GM12878 (cell line): ENCODE results near the gene SCN5A. TPM values are rescaled to one million over a fixed set of nuclear protein-coding genes. Genes with fewer than 3 reads are reported as not detected.

Source experiments
- ATAC-seq: fragments of 200-7000 bp; cut with Tn5 transposase; 3 replicates; pipeline ENCODE4 v1.9.1; 2020; ENCODE audit warnings: mild to moderate bottlenecking, moderate library complexity
- BruUV-seq: library from RNA; stranded (reverse); fragments of 400-500 nt; replicated peaks from 2 replicates; lab custom pipeline; 2021; lab: Mats Ljungman, UMichigan
- CTCF ChIA-PET: fragments of 300-600 bp; sonication (Branson Sonifier 250); formaldehyde crosslinking; extraction: SDS; loops from one replicate; lab custom pipeline; 2021; ENCODE audit warnings: inconsistent platforms; lab: Yijun Ruan, JAX
- POLR2A ChIA-PET: fragments of 350-600 bp; formaldehyde crosslinking; extraction: SDS; loops from one replicate; lab custom pipeline; 2021; ENCODE audit warnings: inconsistent platforms; lab: Charles Lee
- RAD21 ChIA-PET: fragments of 300-600 bp; sonication (Branson Sonifier 250); formaldehyde crosslinking; loops from one replicate; lab custom pipeline; 2023; ENCODE audit warnings: antibody characterized with exemption; ENCODE audit not compliant: unreplicated experiment; lab: Charles Lee
- SMC1A ChIA-PET: fragments of 300-600 bp; sonication (Branson Sonifier 250); formaldehyde crosslinking; loops from one replicate; lab custom pipeline; 2023; ENCODE audit not compliant: unreplicated experiment, uncharacterized antibody; lab: Charles Lee
- DNase-seq: peaks from one replicate; pipeline ENCODE4 v3.0.0-alpha.2; 2011; ENCODE audit warnings: low read depth, low spot score
- FAIRE-seq: peaks from 3 replicates; lab custom pipeline; 2011; peaks lifted over from hg19 to GRCh38; lab: Jason Lieb, UNC
- H2AFZ ChIP-seq: 2 replicates; pipeline ENCODE4 v1.6.0; 2011; ENCODE audit warnings: low read depth, low read length, control low read depth; ENCODE audit not compliant: control insufficient read depth
- H3K27ac ChIP-seq: 2 replicates; pipeline ENCODE4 v1.5.1; 2011; ENCODE audit warnings: control low read depth; ENCODE audit not compliant: control insufficient read depth, insufficient read depth
- H3K27me3 ChIP-seq, 2 experiments: replicated peaks in 1 of 2; 2 replicates each; pipeline versions ENCODE4 v1.6.0 to v1.6.1; 2011; ENCODE audit warnings: low read length in 1 of 2; ENCODE audit not compliant: control insufficient read depth in 2 of 2, insufficient read depth in 2 of 2
- H3K36me3 ChIP-seq, 2 experiments: 2 replicates each; pipeline ENCODE4 v1.5.1; 2011; ENCODE audit warnings: low read length in 1 of 2; ENCODE audit not compliant: control insufficient read depth in 2 of 2, insufficient read depth in 2 of 2
- H3K4me1 ChIP-seq: 2 replicates; pipeline ENCODE4 v1.6.1; 2011; ENCODE audit warnings: mild to moderate bottlenecking, low read length, moderate library complexity, mixed read lengths; ENCODE audit not compliant: control insufficient read depth, insufficient read depth
- H3K4me2 ChIP-seq: 2 replicates; pipeline ENCODE4 v1.6.0; 2011; ENCODE audit warnings: control low read depth; ENCODE audit not compliant: control insufficient read depth, insufficient read depth
- H3K4me3 ChIP-seq: fragments of 200-600 bp; sonication (generic); 2 replicates; pipeline ENCODE4 v1.5.1; 2016
- H3K79me2 ChIP-seq: 2 replicates; pipeline ENCODE4 v1.6.0; 2011; ENCODE audit warnings: low read length; ENCODE audit not compliant: control insufficient read depth, insufficient read depth
- H3K9ac ChIP-seq: 2 replicates; pipeline ENCODE4 v1.8.0; 2011; ENCODE audit warnings: low read length, control low read depth, mixed read lengths; ENCODE audit not compliant: control insufficient read depth, insufficient read depth
- H3K9me3 ChIP-seq: replicated peaks from 3 replicates; pipeline ENCODE4 v1.5.1; 2011; ENCODE audit warnings: mild to moderate bottlenecking, low read length; ENCODE audit not compliant: control insufficient read depth, insufficient read depth
- H4K20me1 ChIP-seq: 2 replicates; pipeline ENCODE4 v1.6.0; 2011; ENCODE audit not compliant: control insufficient read depth, insufficient read depth
- CEBPZ ChIP-seq: fragments of 150-350 bp; IDR thresholded peaks from 2 replicates; pipeline ENCODE4 v1.6.1; 2016; ENCODE audit warnings: low read depth, low read length
- JUND ChIP-seq: IDR thresholded peaks from 2 replicates; pipeline ENCODE4 v1.6.1; 2012; ENCODE audit warnings: low read depth, mild to moderate bottlenecking, low read length, improper control_type of control experiment, moderate library complexity
- MAX ChIP-seq: IDR thresholded peaks from 2 replicates; pipeline ENCODE4 v1.6.1; 2012; ENCODE audit warnings: low read depth, low read length, improper control_type of control experiment
- MTA3 ChIP-seq: IDR thresholded peaks from 2 replicates; pipeline ENCODE4 v1.6.1; 2012; ENCODE audit warnings: low read length, inconsistent platforms, borderline replicate concordance
- TARDBP ChIP-seq: IDR thresholded peaks from 2 replicates; pipeline ENCODE4 v1.6.1; 2016; ENCODE audit warnings: borderline replicate concordance
- WGBS: methylation state at CpG from one replicate; pipeline ENCODE4 v1.1.6; 2016; ENCODE audit warnings: low lambda C conversion rate; ENCODE audit not compliant: insufficient replicate concordance, insufficient coverage; ENCODE audit errors: missing lambda C conversion rate; 5-methylcytosine and 5-hydroxymethylcytosine counted together
- in situ Hi-C: fragments of 300-500 bp; cut with MboI; formaldehyde crosslinking; loops from 9 replicates; pipeline ENCODE4 v1.14.3; 2018; ENCODE audit warnings: mixed read lengths
- intact Hi-C: fragments of 100-400 bp; cut with micrococcal nuclease; formaldehyde crosslinking; loops from one replicate; pipeline ENCODE4 v1.14.2; 2022; ENCODE audit not compliant: unreplicated experiment
- polyA plus RNA-seq, 11 experiments: library from polyadenylated mRNA; depleted of rRNA in 4 of 11; unstranded in 6 of 11; stranded (reverse) in 5 of 11; fragments of >200 nt; fragmentation: Nextera tagmentation in 4 of 11; fragmentation: Illumina TruSeq in 1 of 11; extraction: Ambion mirVana in 4 of 11; extraction: Trizol in 1 of 11; gene quantifications; 1 replicate in 1 of 11; 2 replicates in 10 of 11; pipeline versions ENCODE4 v1.2.1 to v1.2.3, GENCODE V29; 2011 to 2016; ENCODE audit warnings: inconsistent platforms in 2 of 11, missing spikeins in 2 of 11, low read depth in 1 of 11
- total RNA-seq, 4 experiments: library from RNA; depleted of rRNA in 3 of 4; stranded (reverse); fragments of >200 nt in 3 of 4; fragmentation: Illumina TruSeq in 1 of 4; extraction: Trizol in 1 of 4; gene quantifications; 2 replicates each; pipeline versions ENCODE4 v1.2.1 to v1.2.3, GENCODE V29; 2013 to 2021
- TF ChIP-seq, protein P1 (sequence below): fragments of 450-650 bp; IDR thresholded peaks from 2 replicates; pipeline ENCODE4 v1.6.1; 2016; ENCODE audit warnings: mild to moderate bottlenecking
- TF ChIP-seq, protein P2 (sequence below): fragments of 450-650 bp; IDR thresholded peaks from 2 replicates; pipeline ENCODE4 v1.6.1; 2018; ENCODE audit warnings: borderline replicate concordance, mild to moderate bottlenecking; ENCODE audit not compliant: partially characterized antibody

The SCN5A gene
- total and polyA plus RNA-seq, 10 of the 15 experiments (the other 5 are each of a cell fraction or from before 2014, with no cell fraction given) = not detected

DNA sequence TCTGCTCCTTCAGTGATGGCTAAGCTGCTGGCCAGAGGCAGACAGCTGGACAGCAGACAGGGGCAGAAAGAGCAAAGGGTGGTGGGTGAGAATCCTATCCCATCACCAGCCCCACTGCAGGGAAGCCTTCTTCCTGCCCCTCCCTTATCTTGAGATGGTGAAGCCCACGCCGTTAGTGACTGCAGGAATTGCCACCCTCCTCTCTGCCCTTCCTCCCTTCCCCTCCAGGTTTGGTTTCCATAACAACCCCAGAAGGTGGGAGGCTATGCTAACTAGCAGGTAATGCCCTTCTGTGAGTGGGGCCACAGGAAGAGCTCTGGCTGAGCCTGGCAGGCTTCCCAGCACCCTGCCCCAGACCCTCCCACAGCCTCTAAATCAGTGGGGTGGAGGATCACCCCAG lies 32.8 kb downstream of the SCN5A start:
- ChIA-PET RAD21 (no interaction called here), POLR2A (no interaction called here), SMC1A (interaction anchor here (0.8 kb wide), 1 partner anchor 120 kb away, joined by 3 read pairs; no protein-coding TSS in a partner anchor), CTCF (interaction anchor here (1.3 kb wide), 1 partner anchor 95 kb away, joined by 4 read pairs; no protein-coding TSS in a partner anchor)
- in situ Hi-C loops = no loop called here
- Histone ChIP-seq H3K4me1 (no peaks in the 10 kb centered on the region), H3K4me2 (no peak overlapping the region), H3K9ac (no peak overlapping the region), H3K79me2 (no peaks in the 10 kb centered on the region), H3K36me3 (no peaks in the 10 kb centered on the region), H3K4me3 (no peak overlapping the region), H3K9me3 (no peaks in the 10 kb centered on the region), H4K20me1 (no peaks in the 10 kb centered on the region), H3K27me3 (peaks cover 0 to 1% of the 10 kb centered on the region in 2 experiments; a peak in 2 of 4 replicates), H2AFZ (no peak overlapping the region), H3K27ac (no peak overlapping the region)
- WGBS = 0% methylated on average over 2 of the region's 2 CpGs
- DNase-seq (no peak), ATAC-seq (no peak), FAIRE-seq (no peak)
- BruUV-seq = no TSS peak
- no peak for TF ChIP-seq TARDBP
- no peak for TF ChIP-seq MTA3
- TF ChIP-seq, protein P1, sequence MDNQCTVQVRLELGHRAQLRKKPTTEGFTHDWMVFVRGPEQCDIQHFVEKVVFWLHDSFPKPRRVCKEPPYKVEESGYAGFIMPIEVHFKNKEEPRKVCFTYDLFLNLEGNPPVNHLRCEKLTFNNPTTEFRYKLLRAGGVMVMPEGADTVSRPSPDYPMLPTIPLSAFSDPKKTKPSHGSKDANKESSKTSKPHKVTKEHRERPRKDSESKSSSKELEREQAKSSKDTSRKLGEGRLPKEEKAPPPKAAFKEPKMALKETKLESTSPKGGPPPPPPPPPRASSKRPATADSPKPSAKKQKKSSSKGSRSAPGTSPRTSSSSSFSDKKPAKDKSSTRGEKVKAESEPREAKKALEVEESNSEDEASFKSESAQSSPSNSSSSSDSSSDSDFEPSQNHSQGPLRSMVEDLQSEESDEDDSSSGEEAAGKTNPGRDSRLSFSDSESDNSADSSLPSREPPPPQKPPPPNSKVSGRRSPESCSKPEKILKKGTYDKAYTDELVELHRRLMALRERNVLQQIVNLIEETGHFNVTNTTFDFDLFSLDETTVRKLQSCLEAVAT = no peak
- TF ChIP-seq JUND = no peak
- no peak for TF ChIP-seq MAX
- intact Hi-C loops = no loop called here

DNA sequence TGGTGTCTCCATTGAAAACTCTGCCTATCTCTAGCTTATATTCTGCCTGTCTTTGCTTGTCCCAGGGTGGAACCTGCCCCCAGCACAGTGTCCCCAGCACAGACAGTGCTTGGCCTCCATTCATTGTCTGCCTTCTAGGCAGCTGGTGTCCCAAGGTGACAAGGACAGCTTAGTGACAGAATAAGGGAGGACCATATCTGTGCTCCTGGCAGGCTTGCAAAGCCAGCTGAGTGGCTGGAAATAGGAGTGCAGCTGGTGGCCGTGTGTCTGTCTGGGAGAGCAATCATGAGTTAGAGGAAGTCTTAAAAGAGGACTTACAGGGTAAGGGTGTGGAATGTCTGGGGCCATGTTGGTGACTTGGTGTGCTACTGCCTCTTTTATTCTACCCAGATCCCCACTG lies 33.4 kb downstream of the SCN5A start:
- BruUV-seq = no TSS peak
- no peak overlapping the region for H3K4me2 ChIP-seq
- DNase-seq (no peak), FAIRE-seq (no peak), ATAC-seq (no peak)
- no peak overlapping the region for H3K4me3 ChIP-seq
- H4K20me1 ChIP-seq = no peaks in the 10 kb centered on the region
- ChIA-PET POLR2A (no interaction called here), CTCF (interaction anchor here (1.3 kb wide), 1 partner anchor 94 kb away, joined by 4 read pairs; no protein-coding TSS in a partner anchor), RAD21 (no interaction called here), SMC1A (interaction anchor here (0.8 to 1.0 kb wide), 2 partner anchors 10 to 119 kb away, joined by 3 to 4 read pairs; no protein-coding TSS in a partner anchor)
- H3K27me3 ChIP-seq = peaks cover 0 to 1% of the 10 kb centered on the region in 2 experiments; a peak in 2 of 4 replicates
- intact Hi-C loops = no loop called here
- H3K27ac ChIP-seq = no peak overlapping the region
- no peak overlapping the region for H2AFZ ChIP-seq
- no peaks in the 10 kb centered on the region for H3K36me3 ChIP-seq
- WGBS = 0% methylated on average over 1 of the region's 1 CpG
- no peaks in the 10 kb centered on the region for H3K9me3 ChIP-seq
- in situ Hi-C loops = no loop called here
- H3K9ac ChIP-seq = no peak overlapping the region
- H3K79me2 ChIP-seq = no peaks in the 10 kb centered on the region
- H3K4me1 ChIP-seq = no peaks in the 10 kb centered on the region
- TF ChIP-seq CEBPZ = no peak
- TF ChIP-seq, protein P2, sequence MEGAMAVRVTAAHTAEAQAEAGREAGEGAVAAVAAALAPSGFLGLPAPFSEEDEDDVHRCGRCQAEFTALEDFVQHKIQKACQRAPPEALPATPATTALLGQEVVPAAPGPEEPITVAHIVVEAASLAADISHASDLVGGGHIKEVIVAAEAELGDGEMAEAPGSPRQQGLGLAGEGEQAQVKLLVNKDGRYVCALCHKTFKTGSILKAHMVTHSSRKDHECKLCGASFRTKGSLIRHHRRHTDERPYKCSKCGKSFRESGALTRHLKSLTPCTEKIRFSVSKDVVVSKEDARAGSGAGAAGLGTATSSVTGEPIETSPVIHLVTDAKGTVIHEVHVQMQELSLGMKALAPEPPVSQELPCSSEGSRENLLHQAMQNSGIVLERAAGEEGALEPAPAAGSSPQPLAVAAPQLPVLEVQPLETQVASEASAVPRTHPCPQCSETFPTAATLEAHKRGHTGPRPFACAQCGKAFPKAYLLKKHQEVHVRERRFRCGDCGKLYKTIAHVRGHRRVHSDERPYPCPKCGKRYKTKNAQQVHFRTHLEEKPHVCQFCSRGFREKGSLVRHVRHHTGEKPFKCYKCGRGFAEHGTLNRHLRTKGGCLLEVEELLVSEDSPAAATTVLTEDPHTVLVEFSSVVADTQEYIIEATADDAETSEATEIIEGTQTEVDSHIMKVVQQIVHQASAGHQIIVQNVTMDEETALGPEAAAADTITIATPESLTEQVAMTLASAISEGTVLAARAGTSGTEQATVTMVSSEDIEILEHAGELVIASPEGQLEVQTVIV = no peak
